ENCODE results near the gene CA4. TPM values are rescaled to one million over a fixed set of nuclear protein-coding genes. Genes with fewer than 3 reads are reported as not detected.
A peak's percentile ranks its signal among the peaks of the same experiment; 100 is the strongest.

The CA4 gene
- total RNA-seq, 1 experiment from 2014 or later: 1.7 TPM

DNA sequence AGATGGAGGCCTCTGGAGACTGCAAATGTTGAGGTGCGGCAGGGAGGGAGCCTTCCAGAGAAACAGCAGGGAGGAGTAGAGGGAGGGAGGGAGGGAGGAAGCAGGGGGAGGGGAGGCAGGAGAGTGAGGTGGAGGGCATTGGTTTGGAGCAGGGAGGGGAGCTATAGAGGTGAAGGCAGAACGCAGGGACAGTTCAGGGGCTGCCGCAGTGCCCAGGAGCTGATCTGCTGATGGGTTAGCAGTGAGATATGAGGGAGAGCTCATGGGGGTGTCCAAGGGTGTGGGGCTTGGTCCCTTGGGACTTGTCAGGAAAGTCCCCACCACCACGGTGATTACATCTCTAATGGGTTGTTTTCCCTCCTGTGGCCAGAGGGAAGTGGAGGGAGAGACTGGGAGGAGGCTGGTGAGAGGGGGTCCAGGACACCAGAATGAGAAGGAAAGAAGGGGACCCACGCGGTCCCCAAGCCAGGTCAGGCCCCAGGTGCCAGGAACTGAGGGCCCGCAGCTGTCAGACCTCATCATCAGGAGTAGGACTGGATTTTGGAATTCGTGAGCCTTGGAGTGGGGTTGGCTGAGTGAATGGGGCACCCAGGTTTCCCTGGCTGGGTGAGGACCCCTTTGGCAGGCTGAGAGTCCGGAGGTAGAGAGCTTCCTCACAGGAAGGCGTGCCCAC is 11.2 kb downstream of the CA4 start:
- no CpG with 5 or more reads among the region's 10 CpGs for WGBS (ENCODE audit: extremely low coverage, insufficient read length, low lambda C conversion rate)
- H2AFZ ChIP-seq (ENCODE audit: low read length): no peak overlapping the region
- peak overlapping the region; percentile 53 for H3K18ac ChIP-seq (ENCODE audit: insufficient read length, low read depth, low read length)
- DNase-seq: peak; percentile 77
- peak overlapping the region; percentile 79 for H2BK20ac ChIP-seq (ENCODE audit: low read depth, low read length, poor library complexity, severe bottlenecking)
- Mint-ChIP-seq H3K27me3 (ENCODE audit: low read depth) (peaks cover 28% of the 10 kb centered on the region), H3K9me3 (no peaks in the 10 kb centered on the region), H3K36me3 (ENCODE audit: insufficient read depth in 1 of 3, low read depth in 3 of 3) (no peaks in the 10 kb centered on the region), H3K27ac (peak overlapping the region; percentile 53 to 94 (median 87); a peak in 6 of 7 replicates), H3K4me1 (peaks cover 56 to 80% of the 10 kb centered on the region in 2 experiments), H3K4me3 (peak overlapping the region; percentile 45 to 55)
- H3K79me2 ChIP-seq (ENCODE audit: insufficient read depth, low read length): no peaks in the 10 kb centered on the region
- H4K91ac ChIP-seq (ENCODE audit: insufficient read length, low read depth, low read length): no peak overlapping the region
- no peak overlapping the region for H2AK5ac ChIP-seq (ENCODE audit: insufficient read length, low read length)
- H4K5ac ChIP-seq (ENCODE audit: insufficient read length, low read depth, low read length): no peak overlapping the region
- no peak overlapping the region for H3T11ph ChIP-seq (ENCODE audit: low read length)
- peak overlapping the region; percentile 13 for H3K4me2 ChIP-seq (ENCODE audit: insufficient read depth, insufficient read length, low read length)
- H3K4ac ChIP-seq (ENCODE audit: low read depth, low read length): no peak overlapping the region; the same call in 1 of the 2 replicates
- no peak overlapping the region for H2BK15ac ChIP-seq (ENCODE audit: low read depth, low read length)
- no peak overlapping the region for H2BK5ac ChIP-seq (ENCODE audit: insufficient read length, low read length)
- no peak overlapping the region for H3K23ac ChIP-seq (ENCODE audit: insufficient read length, low read depth, low read length)
- no peak overlapping the region for H4K8ac ChIP-seq (replicated peaks; ENCODE audit: insufficient read length, low read depth, low read length)
- no peaks in the 10 kb centered on the region for H3K27me3 ChIP-seq (ENCODE audit: insufficient read depth, low read length)
- peaks cover 2% of the 10 kb centered on the region for H4K20me1 ChIP-seq (ENCODE audit: control insufficient read depth, insufficient read depth, insufficient read length)
- TF ChIP-seq, protein P1, sequence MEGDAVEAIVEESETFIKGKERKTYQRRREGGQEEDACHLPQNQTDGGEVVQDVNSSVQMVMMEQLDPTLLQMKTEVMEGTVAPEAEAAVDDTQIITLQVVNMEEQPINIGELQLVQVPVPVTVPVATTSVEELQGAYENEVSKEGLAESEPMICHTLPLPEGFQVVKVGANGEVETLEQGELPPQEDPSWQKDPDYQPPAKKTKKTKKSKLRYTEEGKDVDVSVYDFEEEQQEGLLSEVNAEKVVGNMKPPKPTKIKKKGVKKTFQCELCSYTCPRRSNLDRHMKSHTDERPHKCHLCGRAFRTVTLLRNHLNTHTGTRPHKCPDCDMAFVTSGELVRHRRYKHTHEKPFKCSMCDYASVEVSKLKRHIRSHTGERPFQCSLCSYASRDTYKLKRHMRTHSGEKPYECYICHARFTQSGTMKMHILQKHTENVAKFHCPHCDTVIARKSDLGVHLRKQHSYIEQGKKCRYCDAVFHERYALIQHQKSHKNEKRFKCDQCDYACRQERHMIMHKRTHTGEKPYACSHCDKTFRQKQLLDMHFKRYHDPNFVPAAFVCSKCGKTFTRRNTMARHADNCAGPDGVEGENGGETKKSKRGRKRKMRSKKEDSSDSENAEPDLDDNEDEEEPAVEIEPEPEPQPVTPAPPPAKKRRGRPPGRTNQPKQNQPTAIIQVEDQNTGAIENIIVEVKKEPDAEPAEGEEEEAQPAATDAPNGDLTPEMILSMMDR (conservative IDR thresholded peaks at IDR 0.05): no peak
- no peaks in the 10 kb centered on the region for H3K9me3 ChIP-seq (ENCODE audit: control insufficient read depth, low read depth, low read length)
- H3K79me1 ChIP-seq (ENCODE audit: insufficient read depth, low read depth, low read length, poor library complexity, severe bottlenecking): no peaks in the 10 kb centered on the region
- no peak overlapping the region for H3K9ac ChIP-seq (ENCODE audit: extremely low read depth, insufficient read length, low read length)
- H3K4me1 ChIP-seq (ENCODE audit: insufficient read depth, low read length): peaks cover 10% of the 10 kb centered on the region; the same call in 1 of the 2 replicates
- no peaks in the 10 kb centered on the region for H3K23me2 ChIP-seq (ENCODE audit: insufficient read length, low read depth, low read length, poor library complexity, severe bottlenecking)
- H2BK120ac ChIP-seq (ENCODE audit: low read depth, low read length, poor library complexity, severe bottlenecking): no peak overlapping the region
- H3K27ac ChIP-seq (ENCODE audit: insufficient read length, low read depth, low read length): no peak overlapping the region
- H3K56ac ChIP-seq (ENCODE audit: insufficient read length, low read depth, low read length): no peak overlapping the region
- no peak overlapping the region for H2BK12ac ChIP-seq (ENCODE audit: insufficient read length, low read depth, low read length)
- peak overlapping the region; percentile 41 for H3K14ac ChIP-seq (ENCODE audit: insufficient read depth, low read length)
